ENCODE results near the gene LAMA3.

DNA sequence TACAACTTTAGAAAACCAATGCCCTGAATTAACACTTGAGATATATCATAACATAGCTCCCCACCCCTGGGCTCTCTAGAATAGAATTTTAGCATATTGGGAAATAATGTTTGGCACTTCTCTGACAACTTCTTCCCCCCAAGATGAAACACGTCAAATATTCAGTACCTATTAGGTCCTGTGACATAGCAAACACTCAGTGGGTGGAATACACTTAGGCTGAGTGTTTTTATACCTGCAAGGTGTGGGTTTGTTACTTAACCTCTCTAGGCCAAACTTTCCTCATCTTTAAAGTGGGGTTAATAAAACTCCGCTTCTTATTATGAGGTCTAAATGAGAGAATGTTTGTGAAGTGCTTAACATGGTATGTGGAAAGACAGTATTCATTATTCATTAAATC is 56.1 kb downstream of the LAMA3 start:
- no peak for TF ChIP-seq CTCF (IDR thresholded peaks at IDR 0.05)
- no peak for TF ChIP-seq POLR2A (IDR thresholded peaks at IDR 0.05)

All from Peyer's patch (tissue), 4 donors.